NOMO-1 (cell line): ENCODE results near the gene ZKSCAN3.
"Not testable (repeated sequence)": the region's sequence is repeated elsewhere in the genome, so short reads cannot be mapped to it uniquely, and the experiment has no call there.

Experiments
- DNase-seq, 2 experiments: peaks; one replicate each; lab custom pipeline; 2025; ENCODE audit not compliant: unreplicated experiment in 2 of 2; lab: John Stamatoyannopoulos, UW

ZKSCAN3 gene

DNA sequence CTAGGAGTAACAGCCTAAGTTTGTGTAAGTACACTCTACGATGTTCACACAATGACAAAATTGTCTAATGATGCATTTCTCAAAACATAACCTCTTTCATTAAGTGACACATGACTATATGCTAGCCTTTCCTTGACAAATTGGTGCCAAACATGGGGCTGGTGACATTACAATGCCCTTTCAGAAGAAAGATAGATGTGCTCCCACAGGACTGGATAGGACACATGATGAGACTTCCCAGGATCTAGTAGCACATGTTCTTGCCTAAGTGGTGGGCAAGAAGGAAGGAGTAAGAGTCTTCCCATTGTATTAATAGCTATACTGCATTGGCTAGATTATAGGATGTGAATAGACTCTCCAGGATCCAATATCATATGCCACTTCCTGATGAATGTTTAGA, 21.5 kb downstream of the ZKSCAN3 start:
- no peak for DNase-seq

DNA sequence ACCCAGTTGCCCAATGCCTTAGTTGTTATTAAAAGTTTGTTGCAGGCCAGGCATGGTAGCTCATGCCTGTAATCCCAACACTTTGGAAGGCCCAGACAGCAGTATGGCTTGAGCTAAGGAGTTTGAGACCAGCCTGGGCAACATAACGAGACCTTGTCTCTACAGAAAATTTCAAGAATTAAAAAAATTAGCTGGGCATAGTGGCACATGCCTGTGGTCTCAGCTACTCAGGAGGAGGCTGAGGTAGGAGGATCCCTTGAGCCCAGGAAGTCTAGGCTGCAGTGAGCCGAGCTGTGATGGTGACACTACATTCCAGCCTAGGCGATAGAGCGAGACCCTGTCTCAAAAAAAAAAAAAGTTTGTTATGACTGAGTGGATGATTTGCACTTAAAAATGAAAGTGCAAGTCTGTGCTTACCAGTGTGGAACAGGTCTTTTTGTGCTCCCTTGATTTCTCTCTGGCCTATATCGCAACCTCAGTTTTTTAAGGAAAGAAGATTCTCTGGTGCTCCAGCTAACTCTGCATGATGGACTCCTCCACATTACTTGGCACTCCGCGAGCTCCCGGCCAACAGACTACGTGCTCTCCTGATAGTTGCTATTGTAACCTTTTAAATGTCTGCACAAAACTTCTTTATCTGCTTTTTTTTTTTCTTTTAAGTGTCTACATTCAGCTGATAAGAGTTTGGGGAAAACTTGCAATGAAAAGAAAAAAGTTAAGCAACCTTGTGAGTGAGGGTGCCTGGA, 22.1 kb downstream of the ZKSCAN3 start:
- DNase-seq: no peak

DNA sequence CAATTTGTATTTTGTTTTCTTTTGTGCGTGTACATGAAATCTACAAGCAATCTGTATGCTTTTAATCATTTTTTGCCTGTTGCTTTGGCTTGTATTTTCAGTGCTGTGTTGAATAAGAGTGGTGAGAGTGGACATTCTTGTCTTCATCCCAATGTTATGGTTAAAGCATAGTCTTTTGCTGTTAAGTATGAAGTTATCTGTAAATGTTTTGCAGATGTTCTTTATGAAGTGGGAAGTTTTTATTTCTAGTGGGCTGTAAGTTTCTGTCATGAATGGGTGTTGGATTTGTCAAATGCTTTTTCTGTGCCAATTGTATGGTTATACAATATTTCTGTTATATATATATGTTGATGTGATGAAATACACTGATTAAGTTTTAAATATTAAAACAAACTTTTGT, 24.2 kb downstream of the ZKSCAN3 start:
- no peak for DNase-seq

DNA sequence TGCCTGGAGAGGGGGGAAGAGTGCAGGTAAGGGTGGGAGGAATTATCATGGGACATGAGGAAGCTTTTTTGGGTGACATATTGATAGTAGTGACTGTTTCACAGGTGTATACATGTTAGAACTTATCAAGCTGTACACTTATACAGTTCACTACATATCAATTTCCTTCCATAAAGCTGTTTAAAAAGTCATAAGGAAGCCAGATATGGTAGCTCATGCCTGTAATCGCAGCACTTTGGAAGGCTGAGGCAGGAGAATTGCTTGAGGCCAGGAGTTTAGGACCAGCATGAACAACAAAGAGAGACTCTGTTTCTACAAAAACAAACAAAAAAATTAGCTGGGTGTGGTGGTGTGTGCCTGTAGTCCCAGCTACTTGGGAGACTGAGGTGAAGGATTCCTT, 28.1 kb downstream of the ZKSCAN3 start:
- no peak for DNase-seq

DNA sequence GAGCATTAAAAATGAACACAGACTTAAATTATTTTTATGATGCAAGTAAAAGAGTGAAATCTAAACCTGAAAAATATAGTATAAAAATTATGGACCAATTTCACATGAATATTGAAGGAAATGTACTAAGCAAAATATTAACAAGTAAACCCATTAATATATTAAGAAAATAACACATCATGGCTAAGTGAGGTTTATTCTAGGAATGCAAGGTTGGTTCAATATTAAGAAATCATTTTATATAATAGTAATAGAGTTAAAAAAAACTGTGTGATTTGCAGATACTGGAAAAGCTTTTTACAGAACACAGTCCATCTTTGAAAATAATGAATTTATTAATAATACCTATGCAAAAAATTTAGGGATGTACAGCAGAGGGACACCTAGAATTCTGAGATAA, 28.9 kb downstream of the ZKSCAN3 start:
- no peak for DNase-seq

DNA sequence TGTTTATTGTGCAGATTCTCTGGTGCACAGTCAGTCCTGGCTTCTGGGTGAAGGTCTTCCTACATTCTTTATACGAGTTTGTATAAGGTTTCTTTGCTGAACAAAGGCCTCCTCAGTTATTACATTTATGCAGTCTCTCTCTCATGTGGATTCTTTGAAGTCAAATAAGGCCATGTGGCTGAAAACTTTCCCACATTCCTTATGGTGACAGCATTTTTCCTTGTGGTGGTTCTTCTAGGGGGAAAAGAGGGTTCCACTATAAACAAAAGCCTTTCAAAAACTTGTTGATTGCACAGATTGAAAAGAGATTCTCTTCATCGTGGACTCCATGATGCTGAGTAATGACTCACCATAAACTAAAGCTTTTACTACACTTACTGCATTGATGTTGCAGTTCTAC, 30.6 kb downstream of the ZKSCAN3 start:
- no peak for DNase-seq

DNA sequence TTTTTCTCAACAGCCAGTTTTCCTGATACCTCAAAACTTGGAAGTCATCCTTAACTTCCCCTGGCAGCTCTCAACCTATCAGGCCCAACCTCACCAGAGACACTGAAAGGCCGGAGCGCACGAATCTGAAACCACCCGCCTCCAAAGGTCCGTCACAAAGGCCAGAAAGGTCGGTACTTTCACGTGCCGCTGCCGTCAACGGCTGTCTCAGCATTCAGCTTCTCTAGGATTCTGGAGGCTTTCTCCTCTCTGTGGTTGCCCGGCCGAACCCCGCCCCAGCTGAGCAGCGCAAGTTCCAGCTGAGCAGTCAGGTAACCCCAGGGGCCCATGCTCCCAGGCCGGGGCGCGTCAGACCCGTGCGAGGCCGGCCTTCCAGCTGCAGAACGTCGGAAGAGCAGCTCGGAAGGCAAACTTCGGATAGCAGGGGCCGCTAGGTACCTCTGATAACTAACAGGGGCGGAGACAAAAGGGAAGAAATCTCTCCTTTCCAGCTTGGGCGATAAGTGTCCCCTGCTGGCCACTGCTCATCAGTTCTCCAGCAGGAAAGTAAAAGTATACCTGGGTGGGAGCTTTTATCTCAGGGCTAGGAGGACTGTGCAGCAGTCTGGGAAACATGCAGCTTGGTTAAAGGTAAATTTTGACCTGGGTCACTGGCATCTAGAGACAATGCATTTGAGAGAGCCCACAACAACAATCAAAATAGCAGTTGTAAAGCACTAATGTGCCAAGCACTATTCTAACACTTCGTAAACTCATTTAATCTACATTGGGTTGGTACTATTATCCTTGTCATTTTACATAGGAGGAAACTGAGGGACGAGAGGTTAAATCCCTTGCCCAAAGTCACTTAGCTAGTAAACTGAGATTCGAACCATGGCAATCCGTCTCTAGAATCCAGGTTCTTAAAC, 33.7 kb downstream of the ZKSCAN3 start:
- DNase-seq: peak; percentile 53 to 58

DNA sequence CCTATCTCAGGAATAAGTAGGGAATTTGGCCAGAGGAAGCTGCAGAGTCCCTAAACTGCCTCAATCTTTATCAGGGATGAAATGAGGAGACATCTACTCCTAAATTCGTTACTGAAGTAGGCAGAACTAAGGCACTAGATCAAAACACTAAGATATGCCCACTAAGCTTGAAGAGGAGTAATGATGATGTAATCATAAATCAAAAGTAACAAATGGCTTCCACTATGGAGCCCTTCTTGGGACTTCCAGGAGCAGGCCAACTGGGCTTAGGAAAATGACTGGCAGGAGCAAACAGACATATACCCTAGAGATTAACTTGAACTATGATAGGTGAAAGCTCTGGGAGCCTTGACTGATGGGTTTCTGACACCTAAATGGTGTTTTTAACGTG, 34.4 kb downstream of the ZKSCAN3 start:
- DNase-seq: no peak

DNA sequence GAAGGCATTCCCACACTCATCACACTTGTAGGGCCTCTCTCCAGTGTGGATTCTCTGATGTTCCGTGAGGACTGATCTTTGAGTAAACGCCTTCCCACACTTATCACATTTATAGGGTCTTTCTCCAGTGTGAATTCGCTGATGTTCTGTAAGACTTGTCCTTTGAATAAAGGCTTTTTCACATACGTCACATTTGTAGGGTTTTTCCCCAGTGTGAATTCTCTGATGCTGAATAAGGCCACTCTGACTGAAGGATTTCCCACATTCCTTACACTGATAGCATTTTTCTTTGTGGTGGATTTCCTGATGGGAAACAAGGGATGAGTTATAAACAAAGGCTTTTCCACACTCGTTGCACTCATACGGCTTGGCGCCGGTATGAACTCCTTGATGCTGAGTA, 40.9 kb downstream of the ZKSCAN3 start:
- DNase-seq: no peak

DNA sequence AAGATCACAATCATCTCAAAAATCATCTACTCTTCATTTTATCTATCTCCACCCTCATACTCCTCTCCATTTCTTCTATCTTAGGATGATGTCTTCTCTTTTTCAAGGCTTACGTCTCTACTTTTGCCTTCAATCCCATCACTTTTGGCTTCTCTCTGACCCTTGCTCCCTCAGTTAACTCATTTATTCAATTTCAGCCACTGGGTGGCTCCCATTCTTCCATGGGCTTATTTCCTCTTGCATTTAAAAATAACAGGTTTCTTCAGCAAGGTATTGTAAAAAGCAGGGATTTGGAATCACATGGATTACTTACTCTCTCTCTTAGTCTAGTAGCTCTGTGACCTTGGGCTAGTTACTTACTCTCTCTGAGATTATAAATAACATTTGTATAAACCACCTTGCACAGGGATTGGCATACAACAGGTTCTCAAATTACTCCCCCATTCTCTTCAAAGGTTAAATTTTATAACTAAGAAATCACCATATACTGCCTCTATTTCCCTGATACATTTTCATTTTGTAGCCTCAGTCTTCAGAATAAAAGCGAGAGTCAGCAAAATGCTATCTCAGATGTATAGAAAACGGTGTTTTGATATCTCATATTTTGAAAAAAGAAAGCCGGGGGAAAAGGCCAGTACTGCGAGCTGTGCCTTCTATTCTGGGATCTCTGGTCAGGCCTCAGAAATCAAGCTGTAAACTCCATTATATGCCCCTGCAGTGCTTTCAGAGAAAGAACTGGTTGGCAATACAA, 44.3 kb downstream of the ZKSCAN3 start:
- DNase-seq: no peak

DNA sequence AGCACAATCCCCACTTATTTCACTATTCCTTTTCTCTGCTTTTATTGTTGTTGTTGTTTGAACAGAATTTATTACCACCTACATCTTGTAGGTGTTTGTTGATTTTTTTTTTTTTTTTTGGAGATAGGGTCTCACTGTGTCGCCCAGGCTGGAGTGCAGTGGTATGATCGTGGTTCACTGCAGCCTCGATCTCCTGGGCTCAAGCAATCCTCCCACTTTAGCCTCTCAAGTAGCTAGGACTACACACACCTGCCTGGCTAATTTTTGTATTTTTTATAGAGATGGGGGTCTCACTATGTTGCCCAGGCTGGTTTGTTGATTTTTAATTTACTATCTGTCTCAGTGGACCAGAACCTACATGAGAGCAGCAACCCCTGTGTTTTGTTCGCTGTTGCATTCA, 46.2 kb downstream of the ZKSCAN3 start:
- DNase-seq: no peak

DNA sequence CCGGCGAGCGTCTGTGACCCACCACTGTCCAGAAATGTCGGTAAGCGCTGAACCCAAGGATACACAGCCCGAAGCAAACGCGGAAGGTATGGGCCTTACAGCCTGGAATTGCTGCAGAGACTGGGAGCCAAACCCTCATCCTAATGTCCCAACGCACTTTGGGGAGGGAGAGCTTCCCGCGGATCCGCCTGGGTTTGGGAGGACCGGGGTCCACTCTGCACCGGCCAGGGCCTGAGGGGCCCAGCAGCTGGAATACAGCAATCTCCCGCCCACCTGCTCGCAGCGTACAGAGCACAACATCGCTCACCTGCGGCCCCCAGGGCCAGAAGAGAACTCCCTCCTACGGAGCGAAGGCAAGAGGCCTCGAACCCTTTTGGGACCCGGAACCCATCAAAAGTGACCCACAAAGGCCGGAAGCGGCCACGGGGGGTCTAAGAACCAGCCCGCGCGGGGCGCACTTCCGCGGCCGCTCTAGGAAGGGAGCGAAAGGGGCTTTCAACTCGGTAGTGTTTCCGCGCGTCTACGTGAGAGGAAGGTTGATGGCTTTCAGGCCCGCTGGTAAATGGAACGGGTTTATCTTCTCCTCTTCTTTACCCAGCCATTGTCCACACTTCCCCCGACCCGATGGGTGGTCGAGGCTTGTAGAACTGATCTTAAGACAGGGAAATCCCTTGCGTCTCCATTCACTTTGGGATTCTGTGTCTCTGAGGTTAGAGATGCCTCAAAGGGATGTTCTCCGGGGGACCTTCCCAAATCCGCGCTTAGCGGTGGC, 49.8 kb downstream of the ZKSCAN3 start, which contains the start of gene ZSCAN12:
Gene ZSCAN12, minus strand, starts transcription at position 398 of the 772 bp plus-strand sequence. CDS start 1,342 bp downstream, outside the sequence.
- peak; percentile 80 to 87 for DNase-seq

DNA sequence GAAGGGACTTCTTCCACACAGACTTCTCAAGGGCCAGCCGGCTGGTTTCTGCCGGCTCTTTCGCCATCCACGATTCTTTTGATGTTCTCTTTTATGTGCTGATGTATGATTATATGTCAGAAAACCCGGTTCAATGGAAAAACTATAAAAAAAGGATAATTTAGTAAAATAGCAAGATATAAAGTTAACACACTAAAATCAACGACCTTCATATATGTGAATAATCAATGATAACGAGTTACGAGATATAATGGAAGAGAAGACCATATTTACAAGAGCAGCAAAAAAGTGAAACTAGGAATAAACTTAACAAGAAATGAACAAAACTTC, 50.3 kb downstream of the ZKSCAN3 start:
- DNase-seq: no peak

DNA sequence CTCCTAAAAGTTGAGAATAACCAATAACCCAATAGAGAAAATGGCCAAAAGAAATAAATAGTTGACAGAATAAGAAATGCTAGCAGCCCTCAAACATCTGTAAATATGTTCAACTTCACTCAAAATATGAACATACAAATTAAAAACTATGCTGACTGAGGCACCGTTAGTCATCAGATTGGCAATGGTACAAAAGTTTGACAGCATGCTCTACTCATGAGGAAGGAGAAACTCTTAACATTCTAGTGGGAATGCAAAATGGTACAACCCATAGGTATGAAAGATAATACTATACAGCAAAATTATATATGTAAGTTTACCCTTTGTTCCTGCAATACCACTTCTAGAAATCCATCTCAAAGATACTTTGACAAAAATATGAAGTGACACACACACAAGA, 51.4 kb downstream of the ZKSCAN3 start:
- no peak for DNase-seq

DNA sequence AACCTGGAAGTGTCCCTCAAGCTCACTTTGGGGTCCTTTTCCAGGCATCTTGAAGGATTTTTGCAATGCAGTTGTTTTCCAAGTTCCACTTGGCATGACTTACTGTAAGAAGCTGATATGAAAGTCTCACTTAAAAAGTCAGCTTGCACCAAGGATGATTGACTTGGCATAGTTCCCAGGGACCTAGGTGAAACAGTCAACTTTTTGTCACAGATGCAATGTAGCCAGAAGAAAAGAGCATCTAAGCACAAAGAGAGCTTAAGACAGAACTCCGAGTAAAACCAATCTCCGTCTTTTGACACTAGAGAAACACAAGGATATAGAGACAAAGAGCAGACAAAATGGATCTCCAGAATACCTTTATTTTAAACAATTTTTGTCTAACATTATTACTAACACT, 52.5 kb downstream of the ZKSCAN3 start:
- no peak for DNase-seq

DNA sequence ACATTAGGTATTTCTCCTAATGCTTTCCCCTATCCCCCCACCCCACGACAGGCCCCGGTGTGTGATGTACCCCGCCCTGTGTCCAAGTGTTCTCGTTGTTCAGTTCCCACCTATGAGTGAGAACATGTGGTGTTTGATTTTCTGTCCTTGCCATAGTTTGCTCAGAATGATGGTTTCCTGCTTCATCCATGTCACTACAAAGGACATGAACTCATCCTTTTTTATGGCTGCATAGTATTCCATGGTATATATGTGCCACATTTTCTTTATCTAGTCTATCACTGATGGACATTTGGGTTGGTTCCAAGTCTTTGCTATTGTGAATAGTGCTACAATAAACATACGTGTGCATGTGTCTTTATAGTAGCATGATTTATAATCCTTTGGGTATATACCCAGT, 54.2 kb downstream of the ZKSCAN3 start:
- not testable (repeated sequence) for DNase-seq

DNA sequence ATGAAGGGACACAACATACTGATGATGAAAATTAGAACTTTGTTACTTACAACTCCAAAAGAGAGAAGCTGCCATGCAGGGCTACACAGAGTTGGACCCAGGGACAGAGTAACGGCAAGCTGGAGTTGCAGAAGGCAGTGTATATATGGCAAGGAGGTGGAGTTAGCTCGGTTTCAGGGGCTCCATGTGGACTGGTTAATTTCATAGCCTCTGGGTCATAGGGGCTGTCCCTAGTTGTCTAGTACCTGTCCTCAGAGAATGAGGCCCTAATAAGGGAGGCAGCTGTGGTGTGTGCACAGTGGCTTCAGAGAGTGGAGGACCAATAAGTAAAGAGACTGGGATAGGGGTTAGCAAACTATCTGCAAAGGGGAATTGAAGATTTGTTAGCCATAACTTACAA, 57.7 kb downstream of the ZKSCAN3 start:
- DNase-seq: no peak

DNA sequence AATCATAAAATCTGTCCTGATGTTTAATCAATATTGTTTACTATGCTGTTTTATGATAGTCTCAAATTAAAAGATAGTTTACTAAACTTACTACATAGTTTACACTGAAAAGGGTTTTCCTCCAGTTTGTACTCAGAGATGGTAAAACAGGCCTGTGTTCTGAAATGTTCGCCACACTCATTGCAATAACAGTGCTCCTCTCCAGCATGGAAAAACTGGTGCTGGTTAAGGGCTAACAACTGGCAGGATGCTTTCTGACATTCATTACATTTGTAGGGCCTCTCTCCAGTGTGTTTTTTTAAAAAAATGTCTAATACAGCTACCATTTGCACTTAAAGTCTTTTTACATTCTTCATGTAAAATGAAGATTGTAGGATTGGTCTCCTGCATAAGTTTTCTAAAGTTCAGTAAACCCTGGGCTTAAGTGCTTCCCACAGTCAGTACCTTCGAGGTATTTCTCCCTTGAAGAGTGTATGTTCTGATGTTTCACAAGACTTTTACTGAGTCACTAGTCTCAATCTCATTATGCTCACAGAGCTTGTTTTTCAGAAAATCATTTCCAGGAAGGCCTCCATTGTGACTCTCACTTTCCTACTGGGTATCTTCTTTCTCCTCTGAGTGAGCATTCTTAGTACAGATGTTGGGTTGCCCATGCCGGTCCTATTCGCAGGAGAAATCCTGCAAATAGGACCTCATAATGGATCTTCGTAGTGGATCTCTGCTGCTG, 58.5 kb downstream of the ZKSCAN3 start:
- no peak for DNase-seq

DNA sequence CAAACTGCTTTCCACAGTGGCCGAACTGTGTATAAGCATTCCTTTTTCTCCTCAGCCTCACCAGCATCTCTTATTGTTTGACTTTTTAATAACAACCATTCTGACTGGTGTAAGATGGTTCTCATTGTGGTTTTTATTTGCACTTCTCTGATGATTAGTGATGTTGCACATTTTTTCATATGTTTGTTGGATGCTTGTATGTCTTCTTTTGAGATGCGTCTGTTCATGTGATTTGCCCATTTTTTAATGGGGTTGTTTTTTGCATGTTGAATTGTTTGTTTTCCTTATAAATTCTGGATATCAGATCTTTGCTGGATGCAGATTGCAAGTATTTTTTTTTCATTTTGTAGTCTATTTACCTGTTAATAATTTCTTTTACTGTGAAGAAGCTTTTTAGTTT, 61.0 kb downstream of the ZKSCAN3 start:
- no peak for DNase-seq

DNA sequence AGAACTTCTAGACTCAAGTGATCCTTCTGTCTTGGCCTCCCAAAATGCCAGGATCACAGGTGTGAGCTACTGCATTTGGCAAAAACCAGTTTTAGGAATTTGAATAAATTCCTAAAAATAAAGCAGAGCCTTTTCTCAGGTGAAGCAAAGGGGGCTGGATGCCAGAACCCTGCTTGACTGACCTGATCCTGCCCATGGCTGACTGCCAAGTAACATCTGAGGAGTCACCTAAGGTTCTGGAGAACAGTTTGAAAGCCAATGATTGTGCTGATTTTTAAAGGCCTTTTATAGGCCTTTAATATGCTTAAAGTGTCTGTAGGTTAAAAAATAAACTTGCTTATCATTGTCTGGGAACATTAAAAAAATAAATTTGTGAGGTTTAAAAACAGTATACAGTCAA, 63.9 kb downstream of the ZKSCAN3 start:
- DNase-seq: no peak
